Mesodermal cell (in vitro differentiated cells): ENCODE results near the gene TNNT3.

Source experiments
- H3K27ac ChIP-seq: 2 replicates; pipeline ENCODE4 v1.7.0; 2013; ENCODE audit warnings: mild to moderate bottlenecking, low read depth, low read length, moderate library complexity; ENCODE audit not compliant: severe bottlenecking
- H3K36me3 ChIP-seq: 2 replicates; pipeline ENCODE4 v1.7.1; 2013; ENCODE audit warnings: mild to moderate bottlenecking, low read length, moderate library complexity; ENCODE audit not compliant: control insufficient read depth, insufficient read depth
- H3K4me1 ChIP-seq: one replicate; pipeline ENCODE4 v1.7.1; 2013; ENCODE audit warnings: mild to moderate bottlenecking, low read length; ENCODE audit not compliant: insufficient read depth, control insufficient read depth, poor library complexity, severe bottlenecking
- H3K4me3 ChIP-seq: 2 replicates; pipeline ENCODE4 v1.7.0; 2013; ENCODE audit warnings: low read length, control low read depth, mild to moderate bottlenecking; ENCODE audit not compliant: insufficient read depth, poor library complexity, severe bottlenecking; ENCODE audit errors: extremely low read depth
- H3K9me3 ChIP-seq: 2 replicates; pipeline ENCODE4 v1.7.1; 2013; ENCODE audit warnings: mild to moderate bottlenecking, low read length, moderate library complexity; ENCODE audit not compliant: control insufficient read depth
- WGBS, 2 experiments: methylation state at CpG; one replicate each; pipeline ENCODE4 v1.1.5; 2013; ENCODE audit warnings: missing lambda C conversion rate in 2 of 2; ENCODE audit not compliant: insufficient coverage in 2 of 2; 5-methylcytosine and 5-hydroxymethylcytosine counted together

Gene TNNT3

DNA sequence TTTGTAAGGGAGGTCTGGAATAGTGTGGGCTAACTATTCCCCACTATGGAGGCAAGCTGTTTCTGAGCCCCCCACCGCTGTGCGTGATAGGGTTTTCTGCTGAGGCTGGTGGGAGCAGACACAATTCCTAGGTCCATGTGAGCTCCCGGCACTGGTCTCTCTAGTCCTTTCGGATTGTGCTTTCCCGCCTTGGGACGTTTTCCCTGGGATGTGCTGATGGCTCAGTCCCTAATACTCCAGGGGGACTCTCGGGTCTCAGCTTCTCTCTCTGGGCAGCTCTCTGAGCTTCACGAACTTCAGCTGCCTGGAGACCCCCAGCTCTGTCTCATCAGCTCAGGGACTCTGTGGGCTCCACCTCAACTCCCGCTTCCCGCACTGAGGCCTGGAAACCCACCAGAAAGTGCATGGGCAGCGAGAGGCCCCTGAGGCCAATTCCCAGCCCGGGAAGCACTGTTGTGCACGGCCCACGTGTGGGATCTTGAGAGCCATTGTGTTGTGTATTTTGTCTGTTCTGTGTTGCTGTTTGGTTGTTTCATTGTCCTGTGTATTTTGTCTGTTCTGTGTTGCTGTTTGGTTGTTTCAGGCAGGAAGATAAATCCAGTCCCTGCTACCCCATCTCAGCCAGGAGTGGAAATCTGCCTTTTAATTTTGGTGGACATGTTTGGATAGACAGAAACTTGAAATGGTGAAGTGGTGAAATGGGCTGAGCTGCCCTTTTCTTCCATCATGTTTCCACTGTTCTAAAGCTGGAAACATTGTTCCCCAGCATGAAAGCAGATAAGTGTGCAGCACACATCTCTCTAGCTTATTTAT lies 12.7 kb upstream of the TNNT3 start:
- Histone ChIP-seq H3K4me3 (no peak overlapping the region), H3K36me3 (no peaks in the 10 kb centered on the region), H3K9me3 (no peaks in the 10 kb centered on the region), H3K27ac (no peak overlapping the region), H3K4me1 (peaks cover 9% of the 10 kb centered on the region)
- WGBS, 2 experiments, result 78 to 81% methylated on average over 12 to 14 of the region's 14 CpGs

DNA sequence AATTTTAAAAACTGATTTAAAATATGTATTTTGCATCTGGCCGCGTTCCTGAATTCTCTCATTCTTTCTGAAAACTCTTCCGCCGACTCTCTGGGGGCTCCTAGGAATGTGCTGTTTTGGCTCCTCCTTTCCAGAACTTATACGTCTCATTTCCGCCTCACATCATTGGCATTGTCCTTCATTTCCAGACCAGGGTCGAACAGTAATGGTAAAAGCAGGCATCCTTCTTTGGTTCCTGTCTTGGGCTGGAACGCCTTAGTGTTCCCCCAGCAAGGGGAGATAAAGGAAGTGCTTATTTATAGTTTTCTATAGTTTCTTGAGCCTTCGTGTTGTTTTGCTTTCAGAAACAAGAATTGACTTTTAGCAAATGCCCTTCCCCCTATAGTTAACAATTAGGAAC lies 10.9 kb upstream of the TNNT3 start:
- WGBS, 2 experiments, result 72 to 82% methylated on average over 4 to 7 of the region's 9 CpGs
- H3K4me1 ChIP-seq, result peaks cover 9% of the 10 kb centered on the region
- no peaks in the 10 kb centered on the region for H3K36me3 ChIP-seq
- H3K9me3 ChIP-seq, result no peaks in the 10 kb centered on the region
- no peak overlapping the region for H3K4me3 ChIP-seq
- H3K27ac ChIP-seq, result no peak overlapping the region

DNA sequence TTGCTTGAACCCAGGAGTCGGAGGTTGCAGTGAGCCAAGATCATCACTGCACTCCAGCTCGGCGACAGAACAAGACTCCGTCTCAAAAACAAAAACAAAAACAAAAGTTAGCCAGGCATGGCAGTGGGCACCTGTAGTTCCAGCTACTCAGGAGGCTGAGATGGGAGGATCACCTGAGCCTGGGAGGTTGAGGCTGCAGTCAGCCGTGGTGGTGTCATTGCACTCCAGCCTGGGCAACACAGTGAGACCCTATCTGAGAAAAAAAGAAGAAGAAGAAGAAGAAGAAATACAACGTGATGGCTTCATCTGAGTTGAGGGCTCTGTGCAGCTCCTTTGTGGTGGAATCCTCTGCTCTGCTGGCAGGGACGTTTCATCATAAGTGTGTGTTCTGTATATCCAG lies 10.0 kb upstream of the TNNT3 start:
- peaks cover 9% of the 10 kb centered on the region for H3K4me1 ChIP-seq
- no peaks in the 10 kb centered on the region for H3K36me3 ChIP-seq
- H3K27ac ChIP-seq, result no peak overlapping the region
- H3K4me3 ChIP-seq, result no peak overlapping the region
- no peaks in the 10 kb centered on the region for H3K9me3 ChIP-seq
- WGBS, 2 experiments, result 93 to 98% methylated on average over 6 of the region's 7 CpGs

DNA sequence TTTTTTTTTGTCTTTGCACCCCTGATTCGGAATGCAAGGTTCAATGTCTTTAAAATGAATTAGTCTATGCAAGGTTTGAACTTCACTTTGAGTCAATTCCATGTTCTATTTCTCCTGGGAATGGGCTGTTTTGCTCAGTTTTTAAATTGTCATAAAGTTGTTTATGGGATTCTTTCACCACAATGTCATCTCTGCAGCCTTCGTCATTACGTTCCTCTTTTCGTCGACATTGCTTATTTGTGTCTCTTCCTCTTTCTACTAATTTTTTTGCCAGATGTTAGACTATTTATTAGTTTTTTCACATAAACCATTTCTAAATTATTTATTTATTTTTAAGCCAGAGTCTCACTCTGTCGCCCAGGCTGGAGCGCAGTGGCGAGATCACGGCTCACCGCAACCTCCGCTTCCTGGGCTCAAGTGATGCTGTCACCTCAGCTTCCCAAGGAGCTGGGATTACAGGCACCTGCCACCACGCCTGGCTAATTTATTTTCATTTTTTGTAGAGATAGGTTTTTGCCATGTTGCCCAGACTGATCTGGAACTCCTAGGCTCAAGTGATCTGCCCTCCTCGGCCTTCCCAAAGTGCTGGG lies 7.1 kb upstream of the TNNT3 start:
- H3K4me1 ChIP-seq, result peaks cover 5% of the 10 kb centered on the region
- no peaks in the 10 kb centered on the region for H3K36me3 ChIP-seq
- H3K4me3 ChIP-seq, result no peak overlapping the region
- no peaks in the 10 kb centered on the region for H3K9me3 ChIP-seq
- no peak overlapping the region for H3K27ac ChIP-seq
- 83 to 93% methylated on average over 7 to 8 of the region's 13 CpGs for WGBS, 2 experiments

DNA sequence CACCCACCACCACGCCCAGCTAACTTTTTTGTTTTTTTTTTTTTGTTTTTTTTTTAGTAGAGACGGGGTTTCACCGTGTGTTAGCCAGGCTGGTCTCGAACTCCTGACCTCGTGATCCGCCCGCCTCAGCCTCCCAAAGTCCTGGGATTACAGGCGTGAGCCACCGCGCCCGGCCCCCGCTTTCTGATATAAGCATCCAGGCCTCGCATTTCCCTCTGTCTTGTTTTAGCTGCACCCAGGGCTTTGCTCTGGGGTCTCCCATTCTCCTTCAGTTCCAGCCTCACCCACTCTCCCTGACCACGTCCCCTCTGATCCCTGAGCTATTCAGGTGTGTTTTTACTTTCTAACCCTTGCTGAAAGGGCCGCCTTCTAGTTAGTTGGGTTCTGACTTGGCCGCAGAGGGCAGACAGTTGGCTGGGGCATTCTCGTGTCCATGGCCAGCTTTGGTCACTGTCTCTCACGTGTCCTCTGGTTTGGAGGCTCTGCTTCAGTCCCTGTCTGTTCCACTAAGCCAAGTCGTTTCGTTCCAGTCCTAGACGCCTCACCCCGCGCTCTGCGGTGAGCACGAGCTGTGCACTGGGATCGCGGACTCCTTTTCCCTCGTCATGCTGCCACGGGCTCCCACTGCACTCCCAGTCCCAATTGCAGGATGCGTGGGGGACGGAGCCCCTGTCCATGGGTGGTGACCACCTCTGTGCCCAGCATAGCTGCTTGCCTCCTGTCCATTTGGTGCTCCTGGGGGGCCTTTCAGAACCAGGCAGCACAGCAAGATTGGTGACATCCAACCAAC lies 6.0 kb upstream of the TNNT3 start:
- Histone ChIP-seq H3K9me3 (no peaks in the 10 kb centered on the region), H3K36me3 (no peaks in the 10 kb centered on the region), H3K4me3 (no peak overlapping the region), H3K4me1 (no peaks in the 10 kb centered on the region), H3K27ac (no peak overlapping the region)
- 92% methylated on average over 30 of the region's 31 CpGs for WGBS, 2 experiments

DNA sequence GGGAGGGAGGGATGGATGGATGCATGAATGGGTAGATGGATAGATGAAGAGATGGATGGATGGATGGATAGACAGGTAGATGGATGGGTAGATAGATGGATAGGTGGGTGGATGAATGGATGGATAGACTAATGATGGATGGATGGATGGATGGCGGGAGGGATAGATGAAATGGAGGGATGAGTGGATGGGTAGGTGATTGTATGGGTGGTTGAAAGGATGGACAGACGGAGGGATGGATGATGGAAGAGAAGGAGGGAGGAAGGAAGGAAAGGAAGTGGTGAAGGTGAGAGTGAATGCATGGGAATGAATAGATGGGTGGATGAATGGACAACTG lies 3.7 kb upstream of the TNNT3 start:
- WGBS, 2 experiments, result 81 to 89% methylated on average over 2 of the region's 2 CpGs
- H3K27ac ChIP-seq, result no peak overlapping the region
- H3K4me1 ChIP-seq, result no peaks in the 10 kb centered on the region
- no peaks in the 10 kb centered on the region for H3K36me3 ChIP-seq
- no peaks in the 10 kb centered on the region for H3K9me3 ChIP-seq
- no peak overlapping the region for H3K4me3 ChIP-seq

DNA sequence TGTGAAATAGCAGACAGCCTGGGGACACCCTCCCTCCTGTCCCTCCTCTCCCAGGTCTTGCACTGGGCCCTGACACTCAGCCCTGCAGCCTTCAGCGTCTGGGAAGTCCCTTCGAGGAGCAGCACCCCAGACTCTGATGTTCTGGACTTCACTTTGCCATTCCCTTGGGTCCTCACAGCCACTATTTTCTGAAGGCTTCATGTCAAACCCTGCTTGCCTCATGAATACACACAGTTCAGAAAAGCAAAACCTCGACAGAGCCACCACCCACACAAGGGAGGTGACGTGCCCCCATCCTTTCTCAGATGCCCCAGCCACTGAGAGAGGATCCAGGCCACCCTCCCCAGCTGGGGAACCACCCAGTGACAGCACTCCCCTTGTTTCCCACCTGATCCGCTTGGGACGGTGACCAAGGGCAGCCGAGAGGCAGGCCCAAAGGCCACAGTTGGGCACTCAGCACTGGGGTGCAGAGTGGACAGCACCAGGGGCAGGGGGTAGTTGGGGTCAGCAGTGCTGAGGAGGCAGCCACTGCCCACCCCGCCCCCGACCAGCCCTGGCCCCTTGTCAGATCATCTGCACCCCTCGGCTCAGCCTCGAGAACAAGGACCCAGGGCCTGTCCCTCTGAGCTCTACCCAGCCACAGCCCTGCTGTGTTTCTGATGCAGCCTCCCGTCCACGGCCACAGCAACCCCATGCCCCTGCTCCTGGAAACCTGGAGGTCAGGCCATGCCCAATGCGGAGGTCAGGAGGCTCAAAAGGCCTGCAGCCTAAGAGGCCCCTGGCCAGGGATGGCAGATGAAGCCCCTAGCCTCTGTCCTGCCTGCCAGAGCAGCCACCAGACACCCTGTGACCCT lies 3.1 kb upstream of the TNNT3 start:
- Histone ChIP-seq H3K4me3 (no peak overlapping the region), H3K36me3 (no peaks in the 10 kb centered on the region), H3K27ac (no peak overlapping the region), H3K4me1 (peaks cover 3% of the 10 kb centered on the region), H3K9me3 (no peaks in the 10 kb centered on the region)
- WGBS, 2 experiments, result 84 to 91% methylated on average over 11 to 14 of the region's 14 CpGs

DNA sequence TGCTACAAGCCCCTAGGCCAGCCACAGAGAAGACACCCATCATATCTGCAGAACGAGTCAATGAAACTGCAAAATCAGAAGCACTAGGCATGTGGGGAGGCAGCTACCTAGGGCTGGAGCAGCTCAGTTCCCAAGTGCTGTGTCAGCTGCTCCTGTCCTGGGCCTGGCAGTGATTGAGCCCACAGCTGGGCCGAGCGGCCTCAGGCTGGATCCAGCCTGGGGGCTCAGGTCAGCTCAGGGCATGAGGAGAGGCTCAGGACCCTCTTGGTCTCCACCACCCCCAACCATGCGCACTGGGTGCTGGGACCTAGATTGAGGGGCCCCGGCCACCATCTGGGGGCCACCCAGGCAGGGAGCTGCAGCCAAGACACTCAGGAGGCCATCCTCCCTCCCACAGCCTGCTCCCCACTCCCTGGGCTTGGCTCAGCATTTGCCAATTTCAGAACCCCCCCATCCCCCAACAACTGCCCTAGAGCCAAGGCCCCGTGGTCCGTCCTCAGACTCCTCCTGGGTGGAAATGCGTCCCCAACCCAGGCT lies 2.4 kb upstream of the TNNT3 start:
- no peaks in the 10 kb centered on the region for H3K36me3 ChIP-seq
- 82 to 85% methylated on average over 3 to 8 of the region's 8 CpGs for WGBS, 2 experiments
- no peak overlapping the region for H3K4me3 ChIP-seq
- H3K27ac ChIP-seq, result no peak overlapping the region
- peaks cover 5% of the 10 kb centered on the region for H3K4me1 ChIP-seq
- no peaks in the 10 kb centered on the region for H3K9me3 ChIP-seq

DNA sequence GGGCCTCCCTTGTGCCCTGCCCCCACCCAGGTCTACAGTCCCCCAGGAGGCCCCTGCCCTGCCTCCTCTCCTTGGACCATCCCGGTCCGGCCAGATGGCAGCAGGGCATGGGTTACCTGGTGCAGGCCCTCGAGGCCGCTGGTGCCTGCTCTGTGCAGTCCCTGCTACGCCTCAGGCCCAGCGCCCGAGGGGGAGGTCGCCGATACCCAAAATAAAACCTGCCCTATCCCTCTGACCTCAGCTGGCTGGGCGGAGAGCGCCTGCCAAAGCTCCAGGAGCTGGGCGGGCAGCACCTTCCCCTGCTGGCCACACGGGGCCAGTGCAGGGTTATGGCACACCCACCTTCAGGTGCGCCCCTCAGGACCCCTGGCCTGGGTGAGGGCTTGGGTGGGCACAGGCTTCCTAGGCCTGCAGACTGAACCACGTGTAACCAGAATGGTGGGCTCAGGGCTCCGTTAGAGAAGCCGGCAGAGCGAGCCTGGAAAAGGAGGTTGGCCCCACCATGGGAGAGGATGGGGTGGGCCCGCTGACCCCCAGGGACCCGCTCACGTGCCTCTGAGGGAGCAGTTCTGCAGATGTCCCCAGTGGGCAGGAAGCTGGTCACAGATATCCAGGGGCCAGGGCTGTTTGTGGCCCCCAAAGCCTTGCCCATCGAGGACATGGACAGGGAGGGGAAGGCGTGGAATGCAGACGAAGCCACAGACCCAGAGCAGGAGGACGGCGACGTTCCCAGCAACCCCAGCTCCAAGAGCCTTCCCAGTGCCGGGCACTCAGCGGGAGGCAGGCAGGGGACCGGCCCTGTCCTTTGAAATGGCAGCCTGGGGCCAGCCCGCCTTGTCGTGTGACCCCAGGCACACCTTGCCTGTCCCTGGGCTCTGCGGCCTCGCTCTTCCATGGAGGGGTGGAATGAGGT lies 1.7 kb upstream of the TNNT3 start:
- Histone ChIP-seq H3K9me3 (no peaks in the 10 kb centered on the region), H3K4me3 (no peak overlapping the region), H3K4me1 (peaks cover 5% of the 10 kb centered on the region), H3K27ac (no peak overlapping the region), H3K36me3 (no peaks in the 10 kb centered on the region)
- WGBS, 2 experiments, result 81 to 83% methylated on average over 26 to 33 of the region's 34 CpGs
